Right kidney (tissue), 1 donor: ENCODE data around the gene DBI.
"Not testable (repeated sequence)": the region's sequence is repeated elsewhere in the genome, so short reads cannot be mapped to it uniquely, and the experiment has no call there.

Source experiments
- DNase-seq: peaks from one replicate; pipeline ENCODE4 v3.0.0-alpha.2; 2016

Gene DBI

GRCh38 chr2:119359774-119360173 is 7.0 kb upstream of the DBI start:
- no peak for DNase-seq

GRCh38 chr2:119360423-119360966 is 6.3 kb upstream of the DBI start:
- DNase-seq = no peak

- no peak for DNase-seq
These were observed 2.0 kb upstream of the DBI start for GRCh38 chr2:119364798-119365197.

- DNase-seq = no peak
These were observed 1.3 kb upstream of the DBI start for GRCh38 chr2:119365436-119365835.

- DNase-seq = peak; percentile 82
These were observed 572 bp upstream of the DBI start for GRCh38 chr2:119366161-119366648.

- DNase-seq = no peak
These were observed 809 bp downstream of the DBI start for GRCh38 chr2:119367472-119368099.

GRCh38 chr2:119369845-119370244 is 3.1 kb downstream of the DBI start:
- DNase-seq = no peak

- no peak for DNase-seq
These were observed 4.3 kb downstream of the DBI start for GRCh38 chr2:119371111-119371510.

- no peak for DNase-seq
These were observed 6.2 kb downstream of the DBI start for GRCh38 chr2:119372778-119373568.

GRCh38 chr2:119373907-119374745 is 7.3 kb downstream of the DBI start:
- not testable (repeated sequence) for DNase-seq

- DNase-seq = not testable (repeated sequence)
These were observed 9.6 kb downstream of the DBI start for GRCh38 chr2:119376406-119376805.

- DNase-seq = no peak
These were observed 10.0 kb downstream of the DBI start for GRCh38 chr2:119376810-119377209.

GRCh38 chr2:119377294-119377992 is 10.7 kb downstream of the DBI start:
- no peak for DNase-seq

- no peak for DNase-seq
These were observed 11.2 kb downstream of the DBI start for GRCh38 chr2:119377993-119378345.

GRCh38 chr2:119378566-119378965 is 11.8 kb downstream of the DBI start:
- no peak for DNase-seq

GRCh38 chr2:119383410-119384140 is 16.8 kb downstream of the DBI start:
- DNase-seq = no peak

- DNase-seq = no peak
These were observed 18.2 kb downstream of the DBI start for GRCh38 chr2:119384971-119385370.

- no peak for DNase-seq
These were observed 18.7 kb downstream of the DBI start for GRCh38 chr2:119385466-119385865.

GRCh38 chr2:119387381-119388129 is 20.8 kb downstream of the DBI start:
- peak; percentile 53 for DNase-seq

- no peak for DNase-seq
These were observed 23.0 kb downstream of the DBI start for GRCh38 chr2:119389615-119390306.
